Caco-2 (cell line): ENCODE measurements around the gene COA8. TPM values are rescaled to one million over a fixed set of nuclear protein-coding genes. Genes with fewer than 3 reads are reported as not detected.

Experiments
- BruUV-seq: library from RNA; stranded (reverse); fragments of 400-500 nt; replicated peaks from 2 replicates; lab custom pipeline; 2021; lab: Mats Ljungman, UMichigan
- CTCF ChIA-PET: fragments of 300-600 bp; sonication (Branson Sonifier 250); formaldehyde crosslinking; loops from one replicate; lab custom pipeline; 2022; ENCODE audit warnings: antibody characterized with exemption; lab: Charles Lee
- POLR2A ChIA-PET: fragments of 300-600 bp; sonication (Branson Sonifier 250); formaldehyde crosslinking; loops from one replicate; lab custom pipeline; 2022; ENCODE audit warnings: antibody characterized with exemption; lab: Charles Lee
- DNase-seq, 2 experiments: peaks; one replicate each; pipeline versions ENCODE4 v3.0.0 to v3.0.0-alpha.2; 2020 to 2022
- H3K27me3 ChIP-seq: replicated peaks from 2 replicates; pipeline ENCODE4 v1.6.0; 2011; ENCODE audit warnings: low read length; ENCODE audit not compliant: control insufficient read depth, insufficient read depth
- H3K36me3 ChIP-seq: 2 replicates; pipeline ENCODE4 v1.5.1; 2011; ENCODE audit warnings: low read length; ENCODE audit not compliant: control insufficient read depth, insufficient read depth
- H3K4me1 ChIP-seq: fragments of 250-450 bp; sonication (Bioruptor Pico); 2 replicates; pipeline ENCODE4 v1.5.1; 2020; ENCODE audit warnings: mild to moderate bottlenecking
- H3K4me3 ChIP-seq: 2 replicates; pipeline ENCODE4 v1.5.1; 2011; ENCODE audit warnings: low read depth, mild to moderate bottlenecking, control low read depth, low read length
- H3K9me3 ChIP-seq: fragments of 250-450 bp; sonication (Bioruptor Pico); 2 replicates; pipeline ENCODE4 v1.5.1; 2020; ENCODE audit warnings: mild to moderate bottlenecking, moderate library complexity
- H3K27ac Mint-ChIP-seq: one replicate; pipeline ENCODE4 v1.8.0; 2022; ENCODE audit warnings: mixed read lengths; ENCODE audit not compliant: unreplicated experiment
- H3K27me3 Mint-ChIP-seq: one replicate; pipeline ENCODE4 v1.8.0; 2022; ENCODE audit warnings: mixed read lengths; ENCODE audit not compliant: insufficient read depth, unreplicated experiment
- H3K36me3 Mint-ChIP-seq: one replicate; pipeline ENCODE4 v1.8.0; 2022; ENCODE audit warnings: mild to moderate bottlenecking, mixed read lengths; ENCODE audit not compliant: insufficient read depth, unreplicated experiment
- H3K4me1 Mint-ChIP-seq: one replicate; pipeline ENCODE4 v1.8.0; 2022; ENCODE audit warnings: low read depth, mixed read lengths; ENCODE audit not compliant: unreplicated experiment
- H3K4me3 Mint-ChIP-seq: one replicate; pipeline ENCODE4 v1.8.0; 2022; ENCODE audit warnings: mild to moderate bottlenecking, moderate library complexity, mixed read lengths; ENCODE audit not compliant: unreplicated experiment
- H3K9me3 Mint-ChIP-seq: one replicate; pipeline ENCODE4 v1.8.0; 2022; ENCODE audit warnings: mixed read lengths; ENCODE audit not compliant: unreplicated experiment
- intact Hi-C: fragments of 100-400 bp; cut with micrococcal nuclease; formaldehyde crosslinking; loops from one replicate; pipeline ENCODE4 v1.10.0; 2022; ENCODE audit not compliant: unreplicated experiment
- total RNA-seq: library from RNA; stranded (reverse); gene quantifications from 2 replicates; pipeline ENCODE4 v1.2.3, GENCODE V29; 2022
- TF ChIP-seq, protein P1 (sequence below), 2 experiments: fragments of 200-600 bp in 1 of 2; IDR thresholded peaks; 1 replicate in 1 of 2; 2 replicates in 1 of 2; pipeline versions ENCODE4 v1.5.1 to v1.8.0; 2011 to 2022; ENCODE audit warnings: antibody characterized with exemption in 1 of 2, control low read depth in 1 of 2, inconsistent platforms in 1 of 2, low read depth in 1 of 2, low read length in 1 of 2, mild to moderate bottlenecking in 1 of 2, moderate library complexity in 1 of 2; ENCODE audit not compliant: insufficient read depth in 1 of 2, severe bottlenecking in 1 of 2, unreplicated experiment in 1 of 2

The COA8 gene
- total RNA-seq, 1 experiment from 2014 or later = 50.7 TPM

DNA sequence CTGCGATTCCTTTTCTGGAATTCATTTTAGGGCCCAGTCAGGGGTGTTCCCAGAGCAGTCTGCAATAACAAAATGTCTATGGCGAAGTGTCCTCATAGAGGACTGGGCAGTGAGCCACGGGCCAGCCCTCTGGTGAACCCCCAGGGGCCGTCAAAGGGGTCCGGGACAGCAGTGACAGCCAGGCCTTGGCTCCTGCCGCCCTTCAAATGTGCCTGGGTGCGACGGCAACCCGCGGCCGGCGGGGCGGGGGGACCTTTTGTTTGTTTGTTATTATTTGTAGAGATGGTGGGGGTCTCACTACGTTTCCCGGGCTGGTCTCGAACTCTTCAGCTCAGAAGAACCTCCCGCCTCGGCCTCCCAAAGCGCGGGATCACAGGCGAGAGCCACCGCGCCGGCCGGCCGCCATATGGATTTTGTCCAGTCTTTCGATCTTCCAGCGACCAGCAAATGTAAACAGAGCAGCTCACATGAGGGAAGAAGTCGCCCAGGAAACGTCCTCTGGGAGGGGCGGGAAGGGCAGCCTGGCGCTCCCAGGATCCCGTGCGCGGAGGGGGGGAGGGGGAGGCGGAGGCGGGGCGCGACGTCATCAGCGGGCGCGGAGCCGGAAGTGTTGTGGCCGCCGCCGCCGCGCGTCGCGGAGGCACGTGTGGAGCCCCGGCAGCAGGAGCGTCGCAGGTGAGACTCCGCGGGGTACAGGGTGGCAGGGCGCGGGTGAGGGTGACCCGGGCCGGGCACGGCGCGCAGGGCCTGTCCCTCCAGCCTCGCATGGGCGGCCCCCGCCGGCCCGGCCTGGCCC is 34.0 kb upstream of the COA8 start, which contains the start of gene TRMT61A:
Gene TRMT61A, plus strand, starts transcription at position 610 of the 796 bp plus-strand sequence. CDS start 783 bp downstream, outside the sequence.
- intact Hi-C loops = no loop called here
- Mint-ChIP-seq H3K27ac (peak within 1 kb of the TSS; percentile 85), H3K4me1 (peaks cover 35% of the 10 kb centered on the region), H3K36me3 (peaks cover 29% of the 10 kb centered on the region), H3K27me3 (no peaks in the 10 kb centered on the region), H3K4me3 (peak within 1 kb of the TSS; percentile 81), H3K9me3 (no peaks in the 10 kb centered on the region)
- H3K9me3 ChIP-seq = no peaks in the 10 kb centered on the region
- ChIA-PET CTCF (interaction anchor here (0.6 to 2.2 kb wide), 7 partner anchors 10 to 1694 kb away, joined by 3 to 11 read pairs (median 5); no protein-coding TSS in a partner anchor), POLR2A (interaction anchor here (0.6 to 1.0 kb wide), 3 partner anchors 21 to 60 kb away, joined by 3 to 5 read pairs (median 4); no protein-coding TSS in a partner anchor)
- DNase-seq = peak; percentile 88 to 93
- TF ChIP-seq, protein P1, sequence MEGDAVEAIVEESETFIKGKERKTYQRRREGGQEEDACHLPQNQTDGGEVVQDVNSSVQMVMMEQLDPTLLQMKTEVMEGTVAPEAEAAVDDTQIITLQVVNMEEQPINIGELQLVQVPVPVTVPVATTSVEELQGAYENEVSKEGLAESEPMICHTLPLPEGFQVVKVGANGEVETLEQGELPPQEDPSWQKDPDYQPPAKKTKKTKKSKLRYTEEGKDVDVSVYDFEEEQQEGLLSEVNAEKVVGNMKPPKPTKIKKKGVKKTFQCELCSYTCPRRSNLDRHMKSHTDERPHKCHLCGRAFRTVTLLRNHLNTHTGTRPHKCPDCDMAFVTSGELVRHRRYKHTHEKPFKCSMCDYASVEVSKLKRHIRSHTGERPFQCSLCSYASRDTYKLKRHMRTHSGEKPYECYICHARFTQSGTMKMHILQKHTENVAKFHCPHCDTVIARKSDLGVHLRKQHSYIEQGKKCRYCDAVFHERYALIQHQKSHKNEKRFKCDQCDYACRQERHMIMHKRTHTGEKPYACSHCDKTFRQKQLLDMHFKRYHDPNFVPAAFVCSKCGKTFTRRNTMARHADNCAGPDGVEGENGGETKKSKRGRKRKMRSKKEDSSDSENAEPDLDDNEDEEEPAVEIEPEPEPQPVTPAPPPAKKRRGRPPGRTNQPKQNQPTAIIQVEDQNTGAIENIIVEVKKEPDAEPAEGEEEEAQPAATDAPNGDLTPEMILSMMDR (IDR thresholded peaks at IDR 0.05; ENCODE audit: insufficient read depth in 1 of 2, low read depth in 1 of 2, low read length in 1 of 2, severe bottlenecking in 1 of 2, unreplicated experiment in 1 of 2) = no peak
- BruUV-seq = TSS peak; percentile 83
- H3K4me1 ChIP-seq = peaks cover 51% of the 10 kb centered on the region
- 0 out of 2 replicates have a peak, but pooled peaks cover 2% of the 10 kb centered on the region for H3K36me3 ChIP-seq
- H3K27me3 ChIP-seq = no peaks in the 10 kb centered on the region
- peak within 1 kb of the TSS; percentile 85 for H3K4me3 ChIP-seq

DNA sequence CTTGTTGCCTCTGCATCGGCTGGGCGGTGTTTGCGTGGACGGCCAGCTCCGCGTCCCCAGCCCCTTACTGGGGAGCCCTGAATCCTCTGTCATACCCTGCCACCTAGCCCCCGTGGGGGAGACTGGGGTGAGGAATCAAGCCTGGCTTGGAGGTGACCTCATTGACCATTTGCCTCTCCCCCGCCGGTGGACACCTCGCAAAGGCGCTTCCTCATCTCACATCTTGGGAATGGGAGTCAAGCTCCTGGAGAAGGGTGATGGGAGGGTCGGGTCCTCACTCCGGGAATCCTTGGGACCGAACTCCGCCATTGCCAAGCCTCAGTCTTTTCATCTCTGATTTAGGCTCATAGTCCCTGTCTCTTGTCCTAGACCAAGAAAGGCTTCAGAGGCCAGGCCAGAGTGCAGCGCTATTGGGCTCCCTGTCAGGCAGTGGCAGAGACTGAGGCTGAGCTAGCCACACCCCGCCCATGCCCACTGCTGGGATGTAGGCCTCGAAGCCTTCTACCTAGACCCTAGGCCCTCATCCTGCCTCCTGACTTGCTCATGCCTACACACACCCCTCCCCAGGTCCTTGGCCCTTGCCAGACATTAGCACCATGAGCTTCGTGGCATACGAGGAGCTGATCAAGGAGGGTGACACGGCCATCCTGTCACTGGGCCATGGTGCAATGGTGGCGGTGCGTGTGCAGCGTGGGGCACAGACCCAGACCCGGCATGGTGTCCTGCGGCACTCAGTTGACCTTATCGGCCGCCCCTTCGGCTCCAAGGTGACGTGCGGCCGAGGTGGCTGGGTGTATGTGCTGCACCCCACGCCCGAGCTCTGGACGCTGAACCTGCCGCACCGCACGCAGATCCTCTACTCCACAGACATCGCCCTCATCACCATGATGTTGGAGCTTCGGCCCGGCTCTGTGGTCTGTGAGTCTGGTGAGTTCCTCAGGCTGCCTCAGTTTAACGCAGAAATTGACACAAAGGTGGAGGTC is 33.1 kb upstream of the COA8 start:
- H3K4me3 Mint-ChIP-seq = peak overlapping the region; percentile 81
- H3K36me3 ChIP-seq = 0 out of 2 replicates have a peak, but pooled peaks cover 2% of the 10 kb centered on the region
- peaks cover 23% of the 10 kb centered on the region for H3K36me3 Mint-ChIP-seq
- H3K27ac Mint-ChIP-seq = peak overlapping the region; percentile 85
- no peak for DNase-seq
- H3K9me3 Mint-ChIP-seq = no peaks in the 10 kb centered on the region
- CTCF ChIA-PET = interaction anchor here (1.6 to 2.2 kb wide), 2 partner anchors 11 to 17 kb away, joined by 6 to 11 read pairs; no protein-coding TSS in a partner anchor
- H3K4me1 ChIP-seq = peaks cover 42% of the 10 kb centered on the region
- H3K27me3 ChIP-seq = no peaks in the 10 kb centered on the region
- POLR2A ChIA-PET = interaction anchor here (0.7 kb wide), 1 partner anchor 32 kb away, joined by 3 read pairs; no protein-coding TSS in a partner anchor
- no peaks in the 10 kb centered on the region for H3K9me3 ChIP-seq
- TF ChIP-seq, protein P1 (IDR thresholded peaks at IDR 0.05; ENCODE audit: insufficient read depth in 1 of 2, low read depth in 1 of 2, low read length in 1 of 2, severe bottlenecking in 1 of 2, unreplicated experiment in 1 of 2) = no peak
- H3K27me3 Mint-ChIP-seq = no peaks in the 10 kb centered on the region
- peak overlapping the region; percentile 85 for H3K4me3 ChIP-seq
- peaks cover 31% of the 10 kb centered on the region for H3K4me1 Mint-ChIP-seq
- BruUV-seq = TSS peak; percentile 59
- intact Hi-C loops = no loop called here
